Lower lobe of right lung (tissue), 2 donors: ENCODE data around the gene RAB39A. TPM values are rescaled to one million over a fixed set of nuclear protein-coding genes. Genes with fewer than 3 reads are reported as not detected.
A peak's percentile ranks its signal among the peaks of the same experiment; 100 is the strongest.

Experiments
- ATAC-seq, 2 donors: fragments of 200-7000 bp; cut with Tn5 transposase; one replicate each; pipeline ENCODE4 v1.9.1; 2020 to 2022; ENCODE audit warnings: mild to moderate bottlenecking in 2 of 2, moderate library complexity in 2 of 2
- DNase-seq: peaks from one replicate; pipeline ENCODE4 v3.0.0-alpha.2; 2020
- H3K27ac ChIP-seq: fragments of 200-600 bp; one replicate; pipeline ENCODE4 v1.8.0; 2022
- H3K27me3 ChIP-seq: fragments of 200-600 bp; one replicate; pipeline ENCODE4 v1.8.0; 2022; ENCODE audit warnings: low read depth
- H3K36me3 ChIP-seq: fragments of 200-600 bp; one replicate; pipeline ENCODE4 v1.8.0; 2022; ENCODE audit warnings: mild to moderate bottlenecking
- H3K4me1 ChIP-seq: fragments of 200-600 bp; one replicate; pipeline ENCODE4 v1.8.0; 2022
- H3K4me3 ChIP-seq: fragments of 200-600 bp; one replicate; pipeline ENCODE4 v1.8.0; 2022; ENCODE audit warnings: mild to moderate bottlenecking
- H3K9me3 ChIP-seq: fragments of 200-600 bp; one replicate; pipeline ENCODE4 v1.8.0; 2022
- CTCF ChIP-seq: fragments of 200-600 bp; IDR thresholded peaks from one replicate; pipeline ENCODE4 v1.8.0; 2022; ENCODE audit warnings: antibody characterized with exemption, mild to moderate bottlenecking
- intact Hi-C: fragments of 100-400 bp; cut with DNase I; formaldehyde crosslinking; loops from one replicate; pipeline ENCODE4 v1.11.0; 2022
- total RNA-seq: library from RNA; stranded (reverse); fragmentation: NEBNext Ultra II Directional; extraction: Animal tissue kit (Norgen Biotek cat#: 25700); gene quantifications from one replicate; pipeline ENCODE4 v1.2.1, GENCODE V29; 2021
- donor health status: DM: no; HTN: yes; CAD: no; lungs with severe emphysema.

The RAB39A gene
- total RNA-seq, 1 donor from 2014 or later, result 3.1 TPM

GRCh38 chr11:108007819-108008218 lies 79.6 kb downstream of the RAB39A start:
- Histone ChIP-seq H3K36me3 (no peaks in the 10 kb centered on the region), H3K27ac (no peak overlapping the region), H3K27me3 (no peaks in the 10 kb centered on the region), H3K4me3 (no peak overlapping the region), H3K9me3 (no peaks in the 10 kb centered on the region), H3K4me1 (peaks cover 30% of the 10 kb centered on the region)
- TF ChIP-seq CTCF, result no peak
- intact Hi-C loops, result no loop called here
- DNase-seq, result no peak
- no peak for ATAC-seq

GRCh38 chr11:108008656-108009496 lies 80.6 kb downstream of the RAB39A start, which contains the start of gene CUL5:
CUL5 (plus strand) TSS chr11:108008898; CDS start chr11:108009349, 451 bp downstream.
- TF ChIP-seq CTCF, result peak; percentile 90
- Histone ChIP-seq H3K4me1 (peaks cover 41% of the 10 kb centered on the region), H3K9me3 (no peaks in the 10 kb centered on the region), H3K4me3 (peak within 1 kb of the TSS; percentile 97), H3K36me3 (no peaks in the 10 kb centered on the region), H3K27ac (peak within 1 kb of the TSS; percentile 99), H3K27me3 (no peaks in the 10 kb centered on the region)
- intact Hi-C loops, result no loop called here
- ATAC-seq (peak; percentile 98), DNase-seq (peak; percentile 93)

GRCh38 chr11:108009497-108010370 lies 81.5 kb downstream of the RAB39A start:
- Histone ChIP-seq H3K4me3 (peak overlapping the region; percentile 97), H3K27me3 (no peaks in the 10 kb centered on the region), H3K36me3 (no peaks in the 10 kb centered on the region), H3K9me3 (no peaks in the 10 kb centered on the region), H3K4me1 (peaks cover 49% of the 10 kb centered on the region), H3K27ac (peak overlapping the region; percentile 99)
- peak; percentile 21 to 33 for ATAC-seq
- intact Hi-C loops, result no loop called here
- no peak for DNase-seq
- no peak for TF ChIP-seq CTCF

DNA sequence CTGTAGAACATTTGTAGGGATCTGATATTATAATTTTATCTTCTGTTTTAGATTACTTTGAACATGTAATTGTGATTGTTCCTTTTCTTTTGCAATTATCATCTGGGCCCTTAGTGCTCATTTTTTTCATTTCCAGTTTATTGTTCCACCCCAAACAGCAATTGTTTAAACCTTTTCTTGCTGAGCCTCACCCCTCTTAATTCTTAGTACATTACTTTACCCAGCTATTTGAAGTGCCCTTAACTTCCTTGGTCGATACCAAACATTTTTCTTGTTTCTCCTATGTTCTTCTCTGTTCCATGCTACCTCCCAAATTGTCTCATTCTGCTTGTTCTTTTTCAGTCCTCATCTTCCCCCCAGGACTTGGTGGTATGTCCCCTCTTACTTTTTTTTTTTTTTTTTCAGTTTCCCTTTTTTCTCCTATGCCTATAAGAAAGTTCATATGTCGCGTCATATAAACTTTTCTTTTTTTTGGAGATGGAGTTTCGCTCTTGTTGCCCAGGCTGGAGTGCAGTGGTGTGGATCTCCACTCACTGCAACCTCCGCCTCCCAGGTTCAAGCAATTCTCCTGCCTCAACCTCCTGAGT lies 84.0 kb downstream of the RAB39A start:
- no peak for TF ChIP-seq CTCF
- no peak for DNase-seq
- Histone ChIP-seq H3K4me1 (peaks cover 53% of the 10 kb centered on the region), H3K4me3 (no peak overlapping the region), H3K27ac (no peak overlapping the region), H3K9me3 (no peaks in the 10 kb centered on the region), H3K36me3 (no peaks in the 10 kb centered on the region), H3K27me3 (no peaks in the 10 kb centered on the region)
- no peak for ATAC-seq
- intact Hi-C loops, result no loop called here

Other genes starting within 250 kb of the RAB39A start
- gene SLN, start 216.4 kb upstream of the RAB39A start, total RNA-seq, result 0.92 TPM
- gene SLC35F2, start 69.7 kb upstream of the RAB39A start, total RNA-seq, result 3.9 TPM
- gene CUL5, start 80.5 kb downstream of the RAB39A start, total RNA-seq, result 29.7 TPM
- gene ACAT1, start 193.1 kb downstream of the RAB39A start, total RNA-seq, result 69.4 TPM